ENCODE data around the gene LZTS3. TPM values are rescaled to one million over a fixed set of nuclear protein-coding genes. Genes with fewer than 3 reads are reported as not detected.

Gene LZTS3
- polyA plus RNA-seq, 1 donor (not counting 4 experiments of a cell fraction or from before 2014, with no cell fraction given), result 2.5 TPM

- no peaks in the 10 kb centered on the region for H3K36me3 ChIP-seq (ENCODE audit: control insufficient read depth in 2 of 2, extremely low read depth in 1 of 2, insufficient read depth in 2 of 2, low read length in 2 of 2)
- H4K20me1 ChIP-seq (ENCODE audit: control insufficient read depth, extremely low read depth, insufficient read depth, low read length), result no peaks in the 10 kb centered on the region
- no peak overlapping the region for H3K9ac ChIP-seq (ENCODE audit: control insufficient read depth, extremely low read depth, insufficient read depth, low read length)
- no peak overlapping the region for H3K4me3 ChIP-seq (ENCODE audit: control insufficient read depth in 2 of 3, extremely low read depth in 1 of 3, insufficient read depth in 2 of 3, low read depth in 1 of 3, low read length in 3 of 3)
- H3K79me2 ChIP-seq (ENCODE audit: control insufficient read depth, insufficient read depth, low read length), result no peaks in the 10 kb centered on the region
- dilution Hi-C loops (cut with MboI; ENCODE audit: extremely low pct_ligation_motif_present, low sequenced_read_pairs), result no loop called here
- FAIRE-seq (no peak), DNase-seq (ENCODE audit: low read depth, low spot score) (no peak)
- H3K9me3 ChIP-seq (ENCODE audit: control insufficient read depth, low read depth, low read length), result no peaks in the 10 kb centered on the region
- no peaks in the 10 kb centered on the region for H3K4me1 ChIP-seq (ENCODE audit: control insufficient read depth, extremely low read depth, insufficient read depth, low read length)
- peaks cover 24% of the 10 kb centered on the region for H3K27me3 ChIP-seq (ENCODE audit: control insufficient read depth, extremely low read depth, insufficient read depth, low read length)
- no peak overlapping the region for H3K27ac ChIP-seq (ENCODE audit: control insufficient read depth, insufficient read depth, low read length)
- TF ChIP-seq EZH2 (IDR thresholded peaks at IDR 0.05; ENCODE audit: low read length), result no peak
- no peak for TF ChIP-seq CTCF (optimal IDR thresholded peaks at IDR 0.05 in 1 of 3, IDR thresholded peaks at IDR 0.05 in 1 of 3, conservative IDR thresholded peaks at IDR 0.05 in 1 of 3; ENCODE audit: extremely low read depth in 1 of 3, insufficient read depth in 2 of 3, low read length in 3 of 3)
- H2AFZ ChIP-seq (ENCODE audit: control insufficient read depth, low read length), result no peak overlapping the region
- H3K4me2 ChIP-seq (ENCODE audit: control insufficient read depth, extremely low read depth, insufficient read depth, low read depth, low read length), result peak overlapping the region; percentile 27
- no peaks in the 10 kb centered on the region for H3K9me1 ChIP-seq (ENCODE audit: control insufficient read depth, extremely low read depth, insufficient read depth, low read length)
These were observed 7.6 kb downstream of the LZTS3 start for GRCh38 chr20:3165473-3166337.

DNA sequence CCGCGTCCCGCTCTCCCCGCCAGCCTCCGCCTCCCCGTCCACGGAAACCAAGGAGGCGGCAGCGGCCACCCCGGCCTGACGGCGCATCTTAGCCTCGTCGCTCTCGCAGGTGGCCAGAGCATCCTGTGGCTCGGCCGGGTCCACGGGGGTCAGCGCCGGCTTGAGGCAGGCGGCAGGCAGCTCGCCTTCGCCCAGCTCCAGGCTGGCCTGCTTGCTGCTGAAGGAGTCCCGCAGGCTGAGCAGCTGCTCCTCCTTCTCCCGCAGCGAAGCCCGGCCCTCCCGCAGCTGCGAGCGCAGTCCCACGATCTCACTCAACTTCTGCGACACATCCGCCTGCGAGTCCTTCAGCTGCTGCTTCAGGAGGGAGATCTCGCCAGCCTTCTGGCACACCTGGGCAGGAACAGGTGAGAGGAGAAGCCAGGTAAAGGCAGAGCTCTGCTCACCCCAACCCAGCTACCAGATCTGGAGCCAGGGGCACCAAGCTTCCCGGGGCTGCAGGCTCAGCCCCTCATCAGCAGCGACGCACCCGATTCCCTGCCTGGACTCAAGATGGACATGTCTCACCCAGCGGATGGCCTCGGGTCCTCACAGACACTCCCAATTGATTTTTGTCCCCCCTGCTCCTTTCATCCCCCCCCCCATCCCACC, 8.5 kb downstream of the LZTS3 start:
- Histone ChIP-seq H3K4me2 (ENCODE audit: control insufficient read depth, extremely low read depth, insufficient read depth, low read depth, low read length) (peak overlapping the region; percentile 22), H3K79me2 (ENCODE audit: control insufficient read depth, insufficient read depth, low read length) (peaks cover under 1% of the 10 kb centered on the region), H3K4me3 (ENCODE audit: control insufficient read depth in 2 of 3, extremely low read depth in 1 of 3, insufficient read depth in 2 of 3, low read depth in 1 of 3, low read length in 3 of 3) (no peak overlapping the region), H3K36me3 (ENCODE audit: control insufficient read depth in 2 of 2, extremely low read depth in 1 of 2, insufficient read depth in 2 of 2, low read length in 2 of 2) (no peaks in the 10 kb centered on the region), H3K9me1 (ENCODE audit: control insufficient read depth, extremely low read depth, insufficient read depth, low read length) (no peaks in the 10 kb centered on the region), H2AFZ (ENCODE audit: control insufficient read depth, low read length) (no peak overlapping the region), H4K20me1 (ENCODE audit: control insufficient read depth, extremely low read depth, insufficient read depth, low read length) (no peaks in the 10 kb centered on the region), H3K27ac (ENCODE audit: control insufficient read depth, insufficient read depth, low read length) (no peak overlapping the region), H3K27me3 (ENCODE audit: control insufficient read depth, extremely low read depth, insufficient read depth, low read length) (peaks cover 24% of the 10 kb centered on the region), H3K4me1 (ENCODE audit: control insufficient read depth, extremely low read depth, insufficient read depth, low read length) (no peaks in the 10 kb centered on the region), H3K9me3 (ENCODE audit: control insufficient read depth, low read depth, low read length) (no peaks in the 10 kb centered on the region), H3K9ac (ENCODE audit: control insufficient read depth, extremely low read depth, insufficient read depth, low read length) (no peak overlapping the region)
- TF ChIP-seq EZH2 (IDR thresholded peaks at IDR 0.05; ENCODE audit: low read length) (no peak), CTCF (optimal IDR thresholded peaks at IDR 0.05 in 1 of 3, IDR thresholded peaks at IDR 0.05 in 1 of 3, conservative IDR thresholded peaks at IDR 0.05 in 1 of 3; ENCODE audit: extremely low read depth in 1 of 3, insufficient read depth in 2 of 3, low read length in 3 of 3) (no peak)
- DNase-seq (ENCODE audit: low read depth, low spot score) (no peak), FAIRE-seq (no peak)
- dilution Hi-C loops (cut with MboI; ENCODE audit: extremely low pct_ligation_motif_present, low sequenced_read_pairs), result no loop called here

Data from keratinocyte (primary cell).